AG10803 (cell line): Measurements from ENCODE around the gene HNRNPF.
A peak's percentile ranks its signal among the peaks of the same experiment; 100 is the strongest.
"Not testable (repeated sequence)": the region's sequence is repeated elsewhere in the genome, so short reads cannot be mapped to it uniquely, and the experiment has no call there.

Experiments
- DNase-seq: peaks from one replicate; pipeline ENCODE4 v3.0.0; 2010; ENCODE audit warnings: low read depth
- H3K4me3 ChIP-seq: 2 replicates; pipeline ENCODE4 v1.5.1; 2011; ENCODE audit warnings: mild to moderate bottlenecking, low read length, control low read depth
- CTCF ChIP-seq: conservative IDR thresholded peaks from 2 replicates; pipeline ENCODE4 v1.5.1; 2011; ENCODE audit warnings: mild to moderate bottlenecking, low read length, control low read depth, inconsistent platforms

HNRNPF gene

DNA sequence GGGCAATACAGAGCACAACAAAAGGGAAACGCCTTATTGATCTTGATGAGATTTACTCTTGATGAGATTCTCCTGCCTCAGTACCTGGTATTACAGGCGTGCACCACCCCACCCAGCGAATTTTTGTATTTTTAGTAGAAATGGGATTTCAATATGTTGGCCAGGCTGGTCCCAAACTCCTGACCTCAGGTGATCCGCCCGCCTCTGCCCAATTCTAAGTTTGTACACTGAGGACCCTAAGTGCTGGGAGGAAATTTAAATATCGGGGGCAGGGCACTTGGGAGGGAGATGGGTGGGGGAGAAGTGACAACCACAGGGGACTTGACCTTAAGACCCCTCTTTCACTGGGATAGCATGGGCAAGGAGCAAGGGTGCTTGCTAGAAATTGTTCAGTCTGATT is 14.1 kb downstream of the HNRNPF start:
- no peak for TF ChIP-seq CTCF
- no peak overlapping the region; the same call in 1 of the 2 replicates for H3K4me3 ChIP-seq
- DNase-seq = no peak

GRCh38 chr10:43393606-43394360 is 15.2 kb downstream of the HNRNPF start:
- H3K4me3 ChIP-seq = no peak overlapping the region
- TF ChIP-seq CTCF = no peak
- no peak for DNase-seq

GRCh38 chr10:43393186-43393585 is 15.8 kb downstream of the HNRNPF start:
- H3K4me3 ChIP-seq, DNase-seq: not testable (repeated sequence)

GRCh38 chr10:43392748-43393147 is 16.2 kb downstream of the HNRNPF start:
- no peak for TF ChIP-seq CTCF
- no peak overlapping the region for H3K4me3 ChIP-seq
- no peak for DNase-seq

- DNase-seq = no peak
- no peak overlapping the region for H3K4me3 ChIP-seq
- no peak for TF ChIP-seq CTCF
Measured at GRCh38 chr10:43391496-43391895, 17.5 kb downstream of the HNRNPF start.

- TF ChIP-seq CTCF = peak; percentile 66
- H3K4me3 ChIP-seq = no peak overlapping the region
- peak; percentile 64 for DNase-seq
Measured at GRCh38 chr10:43390759-43391158, 18.2 kb downstream of the HNRNPF start.

GRCh38 chr10:43390333-43390732 is 18.7 kb downstream of the HNRNPF start:
- no peak overlapping the region for H3K4me3 ChIP-seq
- no peak for DNase-seq
- TF ChIP-seq CTCF = no peak
